Central memory CD8-positive, alpha-beta T cell (primary cell): ENCODE results near the gene CCT7.
A peak's percentile ranks its signal among the peaks of the same experiment; 100 is the strongest.

ENCODE experiments used
- ATAC-seq: fragments of 150-1000 bp; cut with Tn5 transposase; replicated peaks from 2 replicates; pipeline ENCODE4 v1.10.0; 2022; ENCODE audit warnings: mild to moderate bottlenecking, moderate FRiP score, moderate number of reproducible peaks; ENCODE audit not compliant: poor library complexity, severe bottlenecking; ENCODE audit errors: extremely low read depth
- DNase-seq, 2 donors: peaks; one replicate each; pipeline ENCODE4 v3.0.0; 2021; ENCODE audit warnings: low spot score in 2 of 2
- H3K27ac Mint-ChIP-seq: one replicate; pipeline ENCODE4 v1.8.0; 2022; ENCODE audit warnings: low read depth, mild to moderate bottlenecking, moderate library complexity, mixed read lengths
- H3K27me3 Mint-ChIP-seq: one replicate; pipeline ENCODE4 v1.8.0; 2022; ENCODE audit warnings: mixed read lengths
- H3K36me3 Mint-ChIP-seq: one replicate; pipeline ENCODE4 v1.8.0; 2022; ENCODE audit warnings: mild to moderate bottlenecking, moderate library complexity, mixed read lengths; ENCODE audit not compliant: insufficient read depth
- H3K4me1 Mint-ChIP-seq: one replicate; pipeline ENCODE4 v1.8.0; 2022; ENCODE audit warnings: mixed read lengths
- H3K4me3 Mint-ChIP-seq: one replicate; pipeline ENCODE4 v1.8.0; 2022; ENCODE audit warnings: mild to moderate bottlenecking, moderate library complexity, mixed read lengths
- H3K9me3 Mint-ChIP-seq: one replicate; pipeline ENCODE4 v1.8.0; 2022; ENCODE audit warnings: mixed read lengths

The CCT7 gene

DNA sequence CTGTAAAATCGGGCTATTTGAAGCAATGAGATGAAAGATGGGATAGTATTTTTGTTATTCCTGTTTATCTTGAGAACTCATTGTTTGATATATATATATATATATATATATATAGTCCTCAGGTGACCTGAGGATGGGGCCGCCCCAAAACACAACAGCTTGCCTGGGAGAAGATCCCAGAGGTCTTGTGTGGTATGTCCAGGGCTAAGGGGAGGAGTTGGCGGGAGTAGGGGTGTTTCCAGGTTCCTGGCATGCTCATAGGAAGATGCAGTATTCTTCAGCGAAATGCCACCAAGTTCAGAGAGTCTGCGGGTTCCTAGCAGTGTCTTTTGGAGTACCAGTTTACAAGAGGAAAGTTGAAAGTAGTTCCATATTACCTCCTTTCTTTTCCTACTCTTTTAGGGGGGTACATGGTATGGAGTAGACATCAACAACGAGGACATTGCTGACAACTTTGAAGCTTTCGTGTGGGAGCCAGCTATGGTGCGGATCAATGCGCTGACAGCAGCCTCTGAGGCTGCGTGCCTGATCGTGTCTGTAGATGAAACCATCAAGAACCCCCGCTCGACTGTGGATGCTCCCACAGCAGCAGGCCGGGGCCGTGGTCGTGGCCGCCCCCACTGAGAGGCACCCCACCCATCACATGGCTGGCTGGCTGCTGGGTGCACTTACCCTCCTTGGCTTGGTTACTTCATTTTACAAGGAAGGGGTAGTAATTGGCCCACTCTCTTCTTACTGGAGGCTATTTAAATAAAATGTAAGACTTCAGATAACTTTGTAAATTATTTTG is 18.3 kb downstream of the CCT7 start:
- H3K9me3 Mint-ChIP-seq: no peaks in the 10 kb centered on the region
- DNase-seq (no peak), ATAC-seq (no peak)
- H3K4me3 Mint-ChIP-seq: no peak overlapping the region
- no peaks in the 10 kb centered on the region for H3K27me3 Mint-ChIP-seq
- H3K36me3 Mint-ChIP-seq: peaks cover 45% of the 10 kb centered on the region
- no peak overlapping the region for H3K27ac Mint-ChIP-seq
- H3K4me1 Mint-ChIP-seq: no peaks in the 10 kb centered on the region

DNA sequence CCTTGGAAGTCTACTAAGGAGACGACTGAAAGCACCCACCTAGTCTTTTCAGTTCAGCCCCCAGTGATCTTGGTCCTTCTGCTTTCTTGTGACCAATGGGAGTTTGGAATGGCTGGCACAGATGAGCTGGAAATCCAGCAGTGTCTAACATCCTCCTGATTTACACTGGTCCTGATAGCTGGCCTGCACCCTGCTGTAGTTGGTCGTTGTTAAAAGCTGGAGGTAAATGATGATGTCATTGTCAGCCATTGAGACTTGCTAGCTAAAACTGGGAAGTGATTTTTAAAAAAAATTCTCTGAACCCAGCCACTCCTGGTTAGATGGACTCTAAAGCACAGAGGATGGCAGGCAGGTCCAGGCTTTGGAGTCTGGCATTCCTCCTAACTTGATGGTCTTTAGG is 19.3 kb downstream of the CCT7 start:
- ATAC-seq (no peak), DNase-seq (no peak)
- Mint-ChIP-seq H3K4me1 (no peaks in the 10 kb centered on the region), H3K27me3 (no peaks in the 10 kb centered on the region), H3K36me3 (peaks cover 36% of the 10 kb centered on the region), H3K4me3 (no peak overlapping the region), H3K9me3 (no peaks in the 10 kb centered on the region), H3K27ac (no peak overlapping the region)

DNA sequence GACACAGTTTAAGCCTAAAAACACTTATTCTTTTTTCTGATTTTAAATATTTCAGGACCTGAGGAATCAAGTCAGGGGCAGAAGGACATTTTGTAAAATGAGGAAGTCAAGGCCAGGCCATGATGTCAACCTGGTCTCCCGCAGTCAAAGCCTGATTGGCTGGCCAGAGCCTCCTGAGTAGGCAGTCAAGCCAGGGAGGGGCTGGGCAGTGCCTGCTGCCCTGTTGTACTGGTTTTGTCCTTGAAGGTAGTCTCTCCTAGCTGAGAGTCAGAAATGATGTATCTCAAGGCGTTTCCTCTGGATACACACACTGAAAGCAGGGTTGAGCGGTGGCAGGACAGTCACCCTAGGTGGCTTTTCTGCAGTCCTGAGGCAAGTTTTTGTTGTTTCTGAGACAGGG is 19.8 kb downstream of the CCT7 start:
- no peak for ATAC-seq
- DNase-seq: no peak
- Mint-ChIP-seq H3K4me1 (no peaks in the 10 kb centered on the region), H3K9me3 (no peaks in the 10 kb centered on the region), H3K36me3 (peaks cover 31% of the 10 kb centered on the region), H3K27ac (no peak overlapping the region), H3K4me3 (no peak overlapping the region), H3K27me3 (no peaks in the 10 kb centered on the region)

DNA sequence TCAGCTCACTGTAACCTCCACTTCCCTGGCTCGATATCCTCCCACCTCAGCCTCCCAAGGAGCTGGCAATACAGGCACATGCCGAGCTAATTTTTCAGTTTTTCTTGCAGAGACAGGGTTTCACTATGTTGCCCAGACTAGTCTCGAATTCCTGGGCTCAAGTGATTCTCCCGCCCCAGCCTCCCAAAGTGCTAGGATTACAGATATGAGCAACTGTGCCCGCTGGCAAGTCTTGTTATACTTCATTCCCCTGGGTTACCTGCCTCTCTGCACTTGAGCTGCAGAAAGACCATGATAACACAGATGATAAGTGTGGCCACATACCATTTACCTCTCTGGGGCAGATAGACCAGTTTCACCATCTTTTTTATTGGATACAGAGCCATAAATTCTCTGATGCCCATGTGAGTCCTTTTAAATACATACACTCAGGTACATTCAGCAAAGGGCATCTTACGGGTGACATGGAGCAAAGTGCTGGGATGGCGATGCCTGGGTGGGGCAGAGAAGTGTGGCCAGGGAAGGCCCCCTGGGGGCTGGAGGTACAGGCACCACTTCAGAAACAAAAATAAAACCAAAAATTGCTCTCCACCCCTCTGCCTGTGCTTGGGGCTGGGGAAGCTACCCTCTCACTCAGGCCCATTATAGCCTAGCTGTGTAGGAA is 20.4 kb downstream of the CCT7 start:
- no peaks in the 10 kb centered on the region for H3K27me3 Mint-ChIP-seq
- no peaks in the 10 kb centered on the region for H3K4me1 Mint-ChIP-seq
- ATAC-seq (no peak), DNase-seq (no peak)
- H3K4me3 Mint-ChIP-seq: no peak overlapping the region
- no peaks in the 10 kb centered on the region for H3K9me3 Mint-ChIP-seq
- H3K27ac Mint-ChIP-seq: no peak overlapping the region
- H3K36me3 Mint-ChIP-seq: peaks cover 25% of the 10 kb centered on the region

DNA sequence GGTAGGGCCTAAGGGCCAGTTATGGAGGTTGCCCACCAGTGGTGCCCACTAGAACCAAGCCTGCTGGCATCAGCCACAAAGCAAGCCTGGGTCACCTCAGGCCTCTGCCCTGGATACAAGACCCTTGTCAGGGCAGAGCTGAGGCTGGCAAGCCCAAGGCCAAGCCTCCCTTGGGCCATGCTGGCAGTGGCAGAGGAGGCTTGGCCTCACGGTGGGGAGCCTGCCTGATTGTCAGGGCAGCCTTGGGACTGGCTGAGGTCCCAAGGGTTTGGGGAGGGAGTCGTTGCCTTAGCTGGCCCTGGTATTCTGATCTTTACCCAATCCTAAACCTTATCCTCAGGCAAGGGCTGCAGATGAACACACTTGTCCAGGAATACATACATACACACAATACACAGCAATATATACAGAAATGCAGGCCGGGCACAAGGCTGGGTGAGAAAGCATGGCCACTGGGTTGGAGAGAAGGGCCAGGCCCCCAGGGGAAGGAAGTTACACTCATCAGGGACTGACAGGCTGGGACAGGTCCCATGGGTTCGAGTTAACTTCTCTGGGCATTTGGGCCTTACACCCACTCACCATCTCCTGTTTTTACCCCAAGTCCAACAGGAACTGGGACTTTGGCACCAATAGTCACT is 21.0 kb downstream of the CCT7 start:
- no peaks in the 10 kb centered on the region for H3K9me3 Mint-ChIP-seq
- H3K27ac Mint-ChIP-seq: no peak overlapping the region
- DNase-seq: no peak
- no peak overlapping the region for H3K4me3 Mint-ChIP-seq
- no peaks in the 10 kb centered on the region for H3K4me1 Mint-ChIP-seq
- no peak for ATAC-seq
- peaks cover 22% of the 10 kb centered on the region for H3K36me3 Mint-ChIP-seq
- no peaks in the 10 kb centered on the region for H3K27me3 Mint-ChIP-seq

DNA sequence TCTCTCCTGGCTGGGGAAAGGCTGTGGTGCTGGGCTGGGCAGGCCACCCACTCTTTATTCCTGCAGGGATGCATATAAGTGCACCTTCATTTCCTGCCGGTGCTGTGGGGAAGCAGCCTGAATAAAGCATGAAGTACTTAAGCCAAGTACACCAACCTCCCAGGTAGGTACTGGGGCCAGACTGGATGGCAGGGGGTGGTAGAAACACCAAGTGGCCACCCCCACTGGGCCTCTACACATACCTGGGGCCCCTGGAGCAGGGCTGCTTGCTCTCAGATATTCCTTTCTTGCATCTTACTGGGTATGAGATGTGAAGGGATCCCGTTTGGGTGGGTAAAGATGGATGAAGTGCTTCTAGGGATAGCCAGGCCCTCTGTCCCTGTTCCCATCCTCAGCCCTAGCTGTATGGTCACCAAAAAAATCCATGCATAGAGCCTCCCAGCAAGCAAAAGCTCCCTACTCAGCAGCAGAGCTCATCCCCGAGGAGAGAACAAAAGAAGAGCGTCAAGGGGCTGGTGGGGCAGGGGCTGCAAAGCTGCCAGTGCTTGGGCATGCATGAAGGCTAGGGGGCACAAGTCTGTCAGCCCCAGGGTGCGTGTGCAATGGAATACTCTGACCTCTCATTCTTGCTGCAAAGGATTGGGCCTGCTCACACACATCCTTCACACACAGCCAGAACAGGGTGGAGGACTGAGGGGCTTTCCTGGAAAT is 22.0 kb downstream of the CCT7 start:
- no peaks in the 10 kb centered on the region for H3K9me3 Mint-ChIP-seq
- no peaks in the 10 kb centered on the region for H3K4me1 Mint-ChIP-seq
- H3K27ac Mint-ChIP-seq: no peak overlapping the region
- no peak for DNase-seq
- H3K27me3 Mint-ChIP-seq: no peaks in the 10 kb centered on the region
- no peak overlapping the region for H3K4me3 Mint-ChIP-seq
- peaks cover 12% of the 10 kb centered on the region for H3K36me3 Mint-ChIP-seq
- ATAC-seq: no peak

DNA sequence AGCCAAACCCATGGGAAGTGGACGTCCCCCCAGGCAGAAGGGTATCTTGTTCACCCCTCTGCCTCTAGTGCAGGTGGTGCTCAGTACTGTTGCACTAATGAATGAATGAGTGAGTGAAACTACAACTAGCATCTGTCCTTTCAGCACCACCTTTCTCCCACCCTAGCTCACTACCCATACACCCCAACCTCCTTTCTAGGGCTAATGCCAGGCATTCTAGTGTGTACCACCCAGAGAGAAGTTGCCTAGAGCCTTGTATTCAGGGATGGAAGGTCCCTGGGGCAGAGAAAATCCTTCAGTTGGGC is 22.5 kb downstream of the CCT7 start:
- Mint-ChIP-seq H3K36me3 (peaks cover 9% of the 10 kb centered on the region), H3K4me1 (no peaks in the 10 kb centered on the region), H3K27me3 (no peaks in the 10 kb centered on the region), H3K9me3 (no peaks in the 10 kb centered on the region), H3K4me3 (no peak overlapping the region), H3K27ac (peak overlapping the region; percentile 59)
- DNase-seq (no peak), ATAC-seq (no peak)

DNA sequence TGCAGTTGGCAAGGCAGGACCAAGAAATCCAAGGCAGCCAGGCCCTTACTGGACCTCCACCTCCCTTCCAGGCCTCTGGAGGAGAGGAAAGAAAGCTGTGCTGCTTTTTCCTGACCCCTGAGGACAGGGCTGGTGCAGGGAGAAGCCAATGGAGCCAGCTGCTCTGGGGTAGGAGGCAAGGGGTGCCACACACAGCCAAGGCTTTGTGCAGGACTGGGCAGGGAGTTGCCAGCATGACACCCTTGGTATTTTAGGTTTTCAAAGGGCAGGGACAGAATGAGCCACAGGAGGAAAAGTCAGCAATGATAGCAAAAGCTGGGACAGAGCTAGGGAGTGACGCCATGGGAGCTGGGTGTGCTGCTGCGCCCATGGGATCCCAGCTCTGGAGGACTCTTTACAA is 22.9 kb downstream of the CCT7 start:
- peak overlapping the region; percentile 59 for H3K27ac Mint-ChIP-seq
- ATAC-seq: no peak
- no peaks in the 10 kb centered on the region for H3K9me3 Mint-ChIP-seq
- no peak overlapping the region for H3K4me3 Mint-ChIP-seq
- H3K4me1 Mint-ChIP-seq: no peaks in the 10 kb centered on the region
- no peaks in the 10 kb centered on the region for H3K27me3 Mint-ChIP-seq
- DNase-seq: no peak
- peaks cover 8% of the 10 kb centered on the region for H3K36me3 Mint-ChIP-seq

DNA sequence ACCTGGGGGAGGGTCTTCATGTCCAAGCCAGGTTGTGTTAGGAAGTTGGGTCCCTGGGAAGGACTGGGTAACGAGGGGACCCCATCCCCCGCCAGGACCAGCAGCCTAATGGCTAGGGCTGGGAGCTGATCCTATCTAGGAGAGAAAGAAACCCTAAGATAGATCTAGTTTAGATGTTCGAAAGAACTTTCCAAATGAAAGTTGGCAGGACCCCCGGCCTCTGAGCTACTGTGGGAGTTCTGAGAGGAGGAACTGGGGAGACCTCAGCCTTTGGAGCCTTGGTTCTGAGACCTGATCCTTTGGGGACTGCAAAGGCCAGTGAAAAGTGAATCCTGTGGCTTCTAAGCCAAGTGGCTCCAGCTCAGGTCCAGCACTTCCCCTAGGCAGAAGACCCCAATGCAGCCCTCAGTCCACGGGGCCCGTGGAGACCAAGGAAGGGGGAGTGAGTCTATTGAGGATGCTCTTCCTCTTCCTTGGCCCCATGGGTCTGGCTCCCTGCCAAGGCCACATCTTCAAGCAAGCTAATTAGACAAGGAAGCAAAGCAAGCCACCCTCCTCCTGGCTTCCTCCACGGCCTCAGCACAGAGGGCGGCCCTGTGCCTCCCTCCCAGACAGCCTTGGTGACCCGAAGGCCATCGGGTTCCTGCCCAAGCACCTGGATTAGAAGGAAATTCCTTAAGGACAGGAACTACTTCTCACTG is 23.5 kb downstream of the CCT7 start:
- peaks cover 9% of the 10 kb centered on the region for H3K36me3 Mint-ChIP-seq
- no peaks in the 10 kb centered on the region for H3K27me3 Mint-ChIP-seq
- DNase-seq (no peak), ATAC-seq (no peak)
- H3K4me1 Mint-ChIP-seq: no peaks in the 10 kb centered on the region
- H3K9me3 Mint-ChIP-seq: no peaks in the 10 kb centered on the region
- H3K27ac Mint-ChIP-seq: peak overlapping the region; percentile 65
- no peak overlapping the region for H3K4me3 Mint-ChIP-seq

DNA sequence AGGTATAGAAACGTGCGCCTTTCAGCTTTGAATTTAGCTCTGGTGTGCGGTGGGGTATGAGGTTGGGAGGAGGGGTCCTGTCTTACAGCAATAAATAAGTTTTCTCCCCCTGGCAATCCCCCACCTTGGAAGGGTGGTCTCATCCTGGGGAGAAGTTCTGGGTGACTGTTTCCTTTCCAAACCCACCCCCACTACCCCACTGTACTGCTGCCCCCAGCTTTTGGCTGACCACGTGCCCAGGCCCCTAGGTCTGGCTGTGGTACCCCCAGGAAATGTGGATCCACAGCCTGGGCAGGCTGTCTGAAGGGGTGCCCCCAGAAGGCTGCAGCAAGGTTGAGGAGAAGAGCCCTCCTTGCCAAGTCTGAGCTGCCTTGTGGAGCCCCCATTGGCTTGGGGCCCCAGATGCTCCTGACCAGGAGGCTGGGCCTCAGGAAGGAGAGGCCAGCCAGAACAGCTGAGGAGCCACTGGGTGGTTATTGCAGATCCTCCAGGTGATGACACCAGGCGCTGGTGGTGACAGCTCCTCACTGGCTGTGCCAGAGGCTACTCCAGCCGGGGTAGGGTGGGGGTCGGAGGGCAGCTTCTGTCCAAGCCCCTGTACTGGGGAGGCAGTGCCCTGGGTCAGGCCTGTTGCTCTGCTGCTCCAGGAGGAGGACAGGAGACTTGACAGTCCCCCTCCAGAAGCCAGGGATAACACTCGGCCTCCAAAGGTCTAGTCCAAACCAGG is 24.2 kb downstream of the CCT7 start:
- H3K4me1 Mint-ChIP-seq: no peaks in the 10 kb centered on the region
- peak overlapping the region; percentile 65 for H3K27ac Mint-ChIP-seq
- no peaks in the 10 kb centered on the region for H3K9me3 Mint-ChIP-seq
- no peak overlapping the region for H3K4me3 Mint-ChIP-seq
- H3K27me3 Mint-ChIP-seq: no peaks in the 10 kb centered on the region
- no peak for ATAC-seq
- DNase-seq: no peak
- peaks cover 4% of the 10 kb centered on the region for H3K36me3 Mint-ChIP-seq

DNA sequence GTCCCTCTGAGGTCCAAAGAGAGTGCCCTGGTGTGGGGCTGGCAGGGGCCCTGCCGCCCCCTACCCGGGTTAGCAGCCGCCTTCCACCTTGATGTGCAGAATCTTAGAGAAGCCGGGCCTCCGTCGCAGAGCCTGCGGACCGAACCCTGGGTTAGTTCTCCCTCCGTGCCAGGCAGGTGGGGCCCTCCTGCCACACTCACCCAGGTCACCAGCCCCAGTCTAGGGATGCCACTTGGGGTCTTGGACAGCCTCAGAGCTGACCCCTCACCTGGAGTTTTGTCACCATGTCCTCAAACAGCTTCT is 24.8 kb downstream of the CCT7 start:
- Mint-ChIP-seq H3K27me3 (no peaks in the 10 kb centered on the region), H3K36me3 (peaks cover 5% of the 10 kb centered on the region), H3K27ac (no peak overlapping the region), H3K4me3 (no peak overlapping the region), H3K9me3 (no peaks in the 10 kb centered on the region), H3K4me1 (no peaks in the 10 kb centered on the region)
- ATAC-seq (no peak), DNase-seq (no peak)

DNA sequence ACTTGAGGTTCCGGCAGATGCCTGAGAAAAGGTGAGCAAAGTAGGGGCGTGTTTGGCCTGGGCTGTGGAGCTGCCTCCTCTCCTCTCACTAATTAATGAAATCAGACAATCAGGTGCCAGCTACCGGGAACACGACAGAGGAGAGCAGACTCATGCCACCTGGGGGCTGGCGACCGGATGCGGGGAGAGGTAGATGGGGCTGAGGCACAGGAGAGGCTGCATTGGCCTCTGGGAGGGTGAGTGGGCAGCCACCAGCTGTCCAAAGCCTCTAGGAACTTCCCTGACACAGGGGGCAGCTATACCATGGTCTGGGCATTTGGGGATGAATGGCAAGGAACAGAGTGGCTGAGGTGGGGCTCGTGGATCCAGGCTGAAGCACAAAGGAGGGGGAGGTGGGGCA is 25.2 kb downstream of the CCT7 start:
- H3K4me1 Mint-ChIP-seq: no peaks in the 10 kb centered on the region
- H3K27ac Mint-ChIP-seq: no peak overlapping the region
- no peaks in the 10 kb centered on the region for H3K27me3 Mint-ChIP-seq
- DNase-seq: no peak
- ATAC-seq: no peak
- no peak overlapping the region for H3K4me3 Mint-ChIP-seq
- H3K36me3 Mint-ChIP-seq: peaks cover 5% of the 10 kb centered on the region
- no peaks in the 10 kb centered on the region for H3K9me3 Mint-ChIP-seq
